Adrenal gland (tissue), 12 donors: ENCODE data around the gene CFAP299. TPM values are rescaled to one million over a fixed set of nuclear protein-coding genes. Genes with fewer than 3 reads are reported as not detected.

Source experiments
- DNase-seq, 7 donors: peaks; one replicate each; pipeline ENCODE4 v3.0.0-alpha.2; 2019 to 2020
- H3K27ac ChIP-seq, 5 donors: fragments of 200-600 bp; sonication (generic) in 4 of 5; 1 replicate in 3 of 5; 2 replicates in 2 of 5; pipeline versions ENCODE4 v1.5.1 to v1.8.0; 2016 to 2020; ENCODE audit warnings: mild to moderate bottlenecking in 1 of 5
- H3K27me3 ChIP-seq: fragments of 200-600 bp; 2 replicates; pipeline ENCODE4 v1.8.0; 2021
- H3K36me3 ChIP-seq, 2 donors: fragments of 200-600 bp; replicated peaks in 1 of 2; 1 replicate in 1 of 2; 2 replicates in 1 of 2; pipeline versions ENCODE4 v1.5.1 to v1.8.0; 2018 to 2022
- H3K4me1 ChIP-seq, 2 donors: fragments of 200-600 bp; replicated peaks in 1 of 2; 1 replicate in 1 of 2; 2 replicates in 1 of 2; pipeline versions ENCODE4 v1.5.1 to v1.8.0; 2018 to 2021
- H3K4me3 ChIP-seq, 4 donors: fragments of 200-600 bp; sonication (generic) in 3 of 4; one replicate each; pipeline ENCODE4 v1.5.1; 2016 to 2018
- H3K9me3 ChIP-seq, 3 donors: fragments of 200-600 bp; sonication (generic) in 1 of 3; replicated peaks in 1 of 3; 1 replicate in 2 of 3; 2 replicates in 1 of 3; pipeline versions ENCODE4 v1.5.1 to v1.8.0; 2016 to 2021
- POLR2A ChIP-seq, 2 donors: fragments of 450-650 bp; IDR thresholded peaks; one replicate each; pipeline ENCODE4 v1.6.1; 2017; ENCODE audit warnings: antibody characterized with exemption in 2 of 2, mild to moderate bottlenecking in 2 of 2, moderate library complexity in 1 of 2
- WGBS, 4 donors: extraction: QIAGEN DNeasy Blood & Tissue Kit in 2 of 4; methylation state at CpG; one replicate each; pipeline versions ENCODE4 v1.1.5 to v1.1.7; 2013 to 2017; 5-methylcytosine and 5-hydroxymethylcytosine counted together
- intact Hi-C, 2 donors: fragments of 100-400 bp; cut with DNase I; formaldehyde crosslinking; loops; one replicate each; pipeline versions ENCODE4 v1.14.1 to v1.15.0; 2022 to 2023
- polyA plus RNA-seq, 3 donors: library from polyadenylated mRNA; stranded (reverse); fragments of 200-250 nt in 2 of 3; fragments of 350-450 nt in 1 of 3; fragmentation: Illumina TruSeq in 1 of 3; extraction: RNeasy Lipid Tissue Mini Kit (QIAGEN cat#74804) in 1 of 3; gene quantifications; one replicate each; pipeline ENCODE4 v1.2.3, GENCODE V29; 2013 to 2014
- total RNA-seq, 9 donors: library from RNA; depleted of rRNA in 4 of 9; stranded (reverse); fragments of >200 nt in 4 of 9; fragments of 120-200 nt in 1 of 9; fragmentation: NEBNext Ultra II Directional in 1 of 9; extraction: Animal tissue kit (Norgen Biotek cat#: 25700) in 1 of 9; gene quantifications; one replicate each; pipeline versions ENCODE4 v1.1.0 to v1.2.4, GENCODE V29; 2013 to 2023
- TF ChIP-seq, protein P1 (sequence below), 6 experiments: fragments of 450-650 bp in 4 of 6; fragments of 200-600 bp in 2 of 6; sonication (generic) in 1 of 6; IDR thresholded peaks; 1 replicate in 5 of 6; 2 replicates in 1 of 6; pipeline versions ENCODE4 v1.5.1 to v1.8.0; 2016 to 2021; ENCODE audit warnings: antibody characterized with exemption in 6 of 6, mild to moderate bottlenecking in 2 of 6, moderate library complexity in 1 of 6
- donor health status: healthy with polysubstance abuse.
- donor health status: Bipolar disorder and iron deficiency.
- donor health status: DM: yes; HTN: yes; CAD: no.
- donor health status: DM: no; HTN: no; CAD: no.
- donor health status: DM: no; HTN: no; CAD: no.
- donor health status: DM: yes; HTN: yes; CAD: no.

CFAP299 gene
- total and polyA plus RNA-seq, 12 donors, result not detected

DNA sequence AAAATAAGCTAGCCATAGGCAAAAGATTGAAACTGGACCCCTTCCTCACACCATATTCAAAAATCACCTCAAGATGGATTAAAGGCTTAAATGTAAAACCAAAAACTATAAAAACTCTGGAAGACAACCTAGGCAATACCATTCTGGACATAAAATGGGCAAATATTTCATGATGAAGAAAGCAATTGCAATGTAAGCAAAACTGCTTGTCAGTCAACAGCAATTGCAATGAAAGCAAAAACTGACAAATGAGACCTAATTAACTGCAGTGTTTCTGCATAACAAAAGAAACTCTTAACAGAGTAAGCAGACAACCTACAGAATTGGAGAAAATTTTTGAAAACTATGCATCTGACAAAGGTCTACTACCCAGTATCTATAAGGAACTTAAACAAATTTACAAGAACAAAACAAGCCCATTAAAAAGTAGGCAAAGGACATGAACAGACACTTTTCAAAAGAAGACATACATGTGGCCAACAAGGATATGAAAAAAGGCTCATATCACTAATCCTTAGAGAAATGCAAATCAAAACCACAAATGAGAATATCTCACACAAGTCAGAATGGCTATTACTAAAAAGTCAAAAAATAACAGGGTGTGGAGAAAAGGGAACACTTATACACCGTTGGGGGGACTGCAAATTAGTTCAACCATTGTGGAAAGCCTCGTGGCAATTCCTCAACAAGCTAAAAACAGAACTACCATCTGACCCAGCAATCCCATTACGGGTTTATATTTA is 46.7 kb downstream of the CFAP299 start:
- Histone ChIP-seq H3K9me3 (no peaks in the 10 kb centered on the region), H3K27ac (no peak overlapping the region), H3K4me3 (no peak overlapping the region), H3K27me3 (no peaks in the 10 kb centered on the region), H3K36me3 (no peaks in the 10 kb centered on the region), H3K4me1 (no peaks in the 10 kb centered on the region)
- DNase-seq, result no peak
- no peak for TF ChIP-seq POLR2A (IDR thresholded peaks at IDR 0.05)
- TF ChIP-seq, protein P1, sequence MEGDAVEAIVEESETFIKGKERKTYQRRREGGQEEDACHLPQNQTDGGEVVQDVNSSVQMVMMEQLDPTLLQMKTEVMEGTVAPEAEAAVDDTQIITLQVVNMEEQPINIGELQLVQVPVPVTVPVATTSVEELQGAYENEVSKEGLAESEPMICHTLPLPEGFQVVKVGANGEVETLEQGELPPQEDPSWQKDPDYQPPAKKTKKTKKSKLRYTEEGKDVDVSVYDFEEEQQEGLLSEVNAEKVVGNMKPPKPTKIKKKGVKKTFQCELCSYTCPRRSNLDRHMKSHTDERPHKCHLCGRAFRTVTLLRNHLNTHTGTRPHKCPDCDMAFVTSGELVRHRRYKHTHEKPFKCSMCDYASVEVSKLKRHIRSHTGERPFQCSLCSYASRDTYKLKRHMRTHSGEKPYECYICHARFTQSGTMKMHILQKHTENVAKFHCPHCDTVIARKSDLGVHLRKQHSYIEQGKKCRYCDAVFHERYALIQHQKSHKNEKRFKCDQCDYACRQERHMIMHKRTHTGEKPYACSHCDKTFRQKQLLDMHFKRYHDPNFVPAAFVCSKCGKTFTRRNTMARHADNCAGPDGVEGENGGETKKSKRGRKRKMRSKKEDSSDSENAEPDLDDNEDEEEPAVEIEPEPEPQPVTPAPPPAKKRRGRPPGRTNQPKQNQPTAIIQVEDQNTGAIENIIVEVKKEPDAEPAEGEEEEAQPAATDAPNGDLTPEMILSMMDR (IDR thresholded peaks at IDR 0.05), result no peak
- WGBS, 4 donors, result 43 to 65% (median 57%) methylated on average over 3 of the region's 3 CpGs
- intact Hi-C loops, result no loop called here

DNA sequence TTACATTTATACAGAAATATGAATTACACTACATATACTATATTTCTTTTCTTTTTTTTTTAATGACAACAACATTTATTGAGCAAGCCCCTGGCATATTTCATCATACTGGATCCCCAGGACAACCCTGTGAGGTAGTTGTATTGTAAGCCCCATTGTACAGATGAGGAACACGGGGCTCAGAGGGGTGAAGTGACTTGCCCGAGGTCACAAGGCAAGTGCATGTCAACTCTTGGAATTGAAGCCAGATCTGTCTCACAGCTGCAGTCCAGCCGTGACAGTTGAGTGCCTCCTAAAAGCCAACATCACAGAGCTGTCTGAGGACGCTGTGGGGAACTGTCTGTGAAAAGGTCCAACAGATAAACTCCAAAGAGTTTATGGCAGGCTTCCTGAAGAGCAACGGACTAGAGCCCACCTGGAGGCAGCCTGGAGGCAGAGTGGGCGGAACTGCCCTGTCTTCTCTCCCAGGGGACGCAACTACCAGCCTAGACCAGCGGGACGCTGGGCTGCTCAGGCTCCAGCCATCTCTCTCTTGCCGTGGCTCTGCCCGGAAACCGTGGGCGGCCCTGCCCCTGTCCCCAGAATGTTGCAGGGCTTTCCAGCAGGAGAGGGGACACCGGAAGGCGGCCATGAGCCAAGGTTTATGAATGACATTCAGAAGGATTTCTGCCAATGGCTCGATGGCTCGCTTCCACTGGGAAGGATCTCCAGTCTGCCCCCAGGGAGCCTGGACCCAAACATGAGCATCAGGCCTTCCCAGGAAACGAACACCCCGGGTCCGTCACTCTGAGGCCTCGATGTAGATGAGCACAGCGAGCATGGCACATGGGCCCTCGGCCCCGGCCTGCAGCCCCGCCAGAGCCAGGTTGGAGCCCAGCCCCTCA is 50.1 kb downstream of the CFAP299 start:
- Histone ChIP-seq H3K27me3 (no peaks in the 10 kb centered on the region), H3K36me3 (no peaks in the 10 kb centered on the region), H3K4me1 (no peaks in the 10 kb centered on the region), H3K4me3 (no peak overlapping the region), H3K27ac (no peak overlapping the region), H3K9me3 (no peaks in the 10 kb centered on the region)
- no peak for TF ChIP-seq POLR2A (IDR thresholded peaks at IDR 0.05)
- TF ChIP-seq, protein P1 (IDR thresholded peaks at IDR 0.05), result no peak
- DNase-seq, result no peak
- WGBS, 4 donors, result 87 to 91% (median 89%) methylated on average over 16 to 25 of the region's 25 CpGs
- intact Hi-C loops, result no loop called here

DNA sequence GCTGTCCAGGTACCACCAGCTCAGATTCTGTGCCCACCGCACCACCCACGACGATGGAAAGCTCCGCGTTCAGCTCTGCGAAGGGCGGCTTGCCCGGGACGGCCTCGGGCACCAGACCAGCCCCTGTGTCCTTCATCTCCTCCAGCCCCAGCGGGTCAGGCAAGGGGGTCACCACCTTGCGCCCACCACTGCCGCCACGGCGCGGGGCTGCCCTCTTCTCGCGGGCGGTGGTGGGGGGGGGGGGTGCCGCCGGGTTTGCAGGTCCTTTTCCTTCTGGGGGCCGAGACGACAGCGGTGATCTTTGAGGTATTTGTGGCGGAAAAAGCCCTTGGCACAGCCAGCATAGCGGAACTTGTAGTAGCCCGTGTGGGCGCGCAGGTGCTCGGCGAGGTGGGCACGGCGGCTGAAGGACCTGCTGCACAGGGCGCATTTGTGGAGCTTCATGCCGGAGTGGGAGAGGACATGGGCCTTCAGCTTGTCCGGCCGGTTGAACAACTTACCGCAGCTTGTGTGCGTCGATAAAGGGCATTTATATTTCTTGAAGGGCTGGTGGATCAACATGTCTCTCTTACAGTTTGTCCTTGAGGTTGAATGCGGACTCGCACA is 50.9 kb downstream of the CFAP299 start:
- intact Hi-C loops, result no loop called here
- H3K27me3 ChIP-seq, result no peaks in the 10 kb centered on the region
- H3K36me3 ChIP-seq, result no peaks in the 10 kb centered on the region
- no peak overlapping the region for H3K27ac ChIP-seq
- DNase-seq, result no peak
- no peaks in the 10 kb centered on the region for H3K9me3 ChIP-seq
- WGBS, 4 donors, result 94 to 96% (median 95%) methylated on average over 18 to 42 of the region's 42 CpGs
- H3K4me1 ChIP-seq, result no peaks in the 10 kb centered on the region
- no peak overlapping the region for H3K4me3 ChIP-seq
- TF ChIP-seq POLR2A (IDR thresholded peaks at IDR 0.05), result no peak
- TF ChIP-seq, protein P1 (IDR thresholded peaks at IDR 0.05), result no peak
